ENCODE results near the gene LHFPL2. TPM values are rescaled to one million over a fixed set of nuclear protein-coding genes. Genes with fewer than 3 reads are reported as not detected.

Gene LHFPL2
- total and polyA plus RNA-seq, 2 experiments from 2014 or later, result 10.6 to 50.8 TPM

DNA sequence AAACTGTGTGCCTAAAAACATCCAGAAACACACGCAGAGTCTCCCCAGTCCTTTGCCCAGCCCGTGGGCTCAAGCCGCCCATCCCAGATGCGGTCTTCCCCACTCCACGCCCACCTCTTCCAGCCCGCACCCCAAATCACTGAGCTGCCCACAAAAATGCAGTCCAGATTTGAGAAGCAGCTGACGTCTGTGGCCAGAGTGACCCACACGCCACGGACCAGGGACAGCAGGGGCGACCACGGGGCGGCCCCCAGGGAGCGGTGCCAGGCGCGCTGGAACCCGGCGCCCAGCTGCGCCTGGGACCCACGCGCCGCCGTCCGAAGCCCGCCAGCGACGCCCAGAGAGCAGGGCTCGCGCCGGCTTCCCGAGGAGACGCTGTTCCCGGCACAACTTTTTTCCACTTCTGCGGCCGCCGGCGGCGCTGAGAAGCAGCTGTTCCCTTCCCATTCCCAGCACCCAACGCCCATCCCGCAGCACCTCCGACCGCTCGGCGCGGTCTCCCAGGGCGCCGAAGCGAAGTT lies 674 bp downstream of the LHFPL2 start:
- TF ChIP-seq, protein P1, sequence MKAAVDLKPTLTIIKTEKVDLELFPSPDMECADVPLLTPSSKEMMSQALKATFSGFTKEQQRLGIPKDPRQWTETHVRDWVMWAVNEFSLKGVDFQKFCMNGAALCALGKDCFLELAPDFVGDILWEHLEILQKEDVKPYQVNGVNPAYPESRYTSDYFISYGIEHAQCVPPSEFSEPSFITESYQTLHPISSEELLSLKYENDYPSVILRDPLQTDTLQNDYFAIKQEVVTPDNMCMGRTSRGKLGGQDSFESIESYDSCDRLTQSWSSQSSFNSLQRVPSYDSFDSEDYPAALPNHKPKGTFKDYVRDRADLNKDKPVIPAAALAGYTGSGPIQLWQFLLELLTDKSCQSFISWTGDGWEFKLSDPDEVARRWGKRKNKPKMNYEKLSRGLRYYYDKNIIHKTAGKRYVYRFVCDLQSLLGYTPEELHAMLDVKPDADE (IDR thresholded peaks at IDR 0.05), result no peak
- TF ChIP-seq REST (IDR thresholded peaks at IDR 0.05; ENCODE audit: unreplicated experiment) (no peak), NANOG (IDR thresholded peaks at IDR 0.05; ENCODE audit: borderline replicate concordance) (no peak), EZH2 (IDR thresholded peaks at IDR 0.05; ENCODE audit: low read depth, unreplicated experiment) (no peak), EZH2phosphoT487 (IDR thresholded peaks at IDR 0.05; ENCODE audit: unreplicated experiment) (no peak), CREB1 (CRISPR knock-in tag; IDR thresholded peaks at IDR 0.05; ENCODE audit: low read depth) (no peak), CTCF (conservative IDR thresholded peaks at IDR 0.05; ENCODE audit: low read depth in 2 of 2) (no peak), STAT1 (IDR thresholded peaks at IDR 0.05; ENCODE audit: unreplicated experiment) (no peak), ZNF331 (CRISPR knock-in tag; IDR thresholded peaks at IDR 0.05; ENCODE audit: low read depth) (no peak), JUNB (IDR thresholded peaks at IDR 0.05; ENCODE audit: unreplicated experiment) (no peak)
- TF ChIP-seq, protein P2, sequence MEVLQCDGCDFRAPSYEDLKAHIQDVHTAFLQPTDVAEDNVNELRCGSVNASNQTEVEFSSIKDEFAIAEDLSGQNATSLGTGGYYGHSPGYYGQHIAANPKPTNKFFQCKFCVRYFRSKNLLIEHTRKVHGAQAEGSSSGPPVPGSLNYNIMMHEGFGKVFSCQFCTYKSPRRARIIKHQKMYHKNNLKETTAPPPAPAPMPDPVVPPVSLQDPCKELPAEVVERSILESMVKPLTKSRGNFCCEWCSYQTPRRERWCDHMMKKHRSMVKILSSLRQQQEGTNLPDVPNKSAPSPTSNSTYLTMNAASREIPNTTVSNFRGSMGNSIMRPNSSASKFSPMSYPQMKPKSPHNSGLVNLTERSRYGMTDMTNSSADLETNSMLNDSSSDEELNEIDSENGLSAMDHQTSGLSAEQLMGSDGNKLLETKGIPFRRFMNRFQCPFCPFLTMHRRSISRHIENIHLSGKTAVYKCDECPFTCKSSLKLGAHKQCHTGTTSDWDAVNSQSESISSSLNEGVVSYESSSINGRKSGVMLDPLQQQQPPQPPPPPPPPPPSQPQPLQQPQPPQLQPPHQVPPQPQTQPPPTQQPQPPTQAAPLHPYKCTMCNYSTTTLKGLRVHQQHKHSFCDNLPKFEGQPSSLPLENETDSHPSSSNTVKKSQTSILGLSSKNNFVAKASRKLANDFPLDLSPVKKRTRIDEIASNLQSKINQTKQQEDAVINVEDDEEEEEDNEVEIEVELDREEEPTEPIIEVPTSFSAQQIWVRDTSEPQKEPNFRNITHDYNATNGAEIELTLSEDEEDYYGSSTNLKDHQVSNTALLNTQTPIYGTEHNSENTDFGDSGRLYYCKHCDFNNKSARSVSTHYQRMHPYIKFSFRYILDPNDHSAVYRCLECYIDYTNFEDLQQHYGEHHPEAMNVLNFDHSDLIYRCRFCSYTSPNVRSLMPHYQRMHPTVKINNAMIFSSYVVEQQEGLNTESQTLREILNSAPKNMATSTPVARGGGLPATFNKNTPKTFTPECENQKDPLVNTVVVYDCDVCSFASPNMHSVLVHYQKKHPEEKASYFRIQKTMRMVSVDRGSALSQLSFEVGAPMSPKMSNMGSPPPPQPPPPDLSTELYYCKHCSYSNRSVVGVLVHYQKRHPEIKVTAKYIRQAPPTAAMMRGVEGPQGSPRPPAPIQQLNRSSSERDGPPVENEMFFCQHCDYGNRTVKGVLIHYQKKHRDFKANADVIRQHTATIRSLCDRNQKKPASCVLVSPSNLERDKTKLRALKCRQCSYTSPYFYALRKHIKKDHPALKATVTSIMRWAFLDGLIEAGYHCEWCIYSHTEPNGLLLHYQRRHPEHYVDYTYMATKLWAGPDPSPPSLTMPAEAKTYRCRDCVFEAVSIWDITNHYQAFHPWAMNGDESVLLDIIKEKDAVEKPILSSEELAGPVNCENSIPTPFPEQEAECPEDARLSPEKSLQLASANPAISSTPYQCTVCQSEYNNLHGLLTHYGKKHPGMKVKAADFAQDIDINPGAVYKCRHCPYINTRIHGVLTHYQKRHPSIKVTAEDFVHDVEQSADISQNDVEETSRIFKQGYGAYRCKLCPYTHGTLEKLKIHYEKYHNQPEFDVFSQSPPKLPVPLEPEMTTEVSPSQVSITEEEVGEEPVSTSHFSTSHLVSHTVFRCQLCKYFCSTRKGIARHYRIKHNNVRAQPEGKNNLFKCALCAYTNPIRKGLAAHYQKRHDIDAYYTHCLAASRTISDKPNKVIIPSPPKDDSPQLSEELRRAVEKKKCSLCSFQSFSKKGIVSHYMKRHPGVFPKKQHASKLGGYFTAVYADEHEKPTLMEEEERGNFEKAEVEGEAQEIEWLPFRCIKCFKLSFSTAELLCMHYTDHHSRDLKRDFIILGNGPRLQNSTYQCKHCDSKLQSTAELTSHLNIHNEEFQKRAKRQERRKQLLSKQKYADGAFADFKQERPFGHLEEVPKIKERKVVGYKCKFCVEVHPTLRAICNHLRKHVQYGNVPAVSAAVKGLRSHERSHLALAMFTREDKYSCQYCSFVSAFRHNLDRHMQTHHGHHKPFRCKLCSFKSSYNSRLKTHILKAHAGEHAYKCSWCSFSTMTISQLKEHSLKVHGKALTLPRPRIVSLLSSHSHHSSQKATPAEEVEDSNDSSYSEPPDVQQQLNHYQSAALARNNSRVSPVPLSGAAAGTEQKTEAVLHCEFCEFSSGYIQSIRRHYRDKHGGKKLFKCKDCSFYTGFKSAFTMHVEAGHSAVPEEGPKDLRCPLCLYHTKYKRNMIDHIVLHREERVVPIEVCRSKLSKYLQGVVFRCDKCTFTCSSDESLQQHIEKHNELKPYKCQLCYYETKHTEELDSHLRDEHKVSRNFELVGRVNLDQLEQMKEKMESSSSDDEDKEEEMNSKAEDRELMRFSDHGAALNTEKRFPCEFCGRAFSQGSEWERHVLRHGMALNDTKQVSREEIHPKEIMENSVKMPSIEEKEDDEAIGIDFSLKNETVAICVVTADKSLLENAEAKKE (CRISPR knock-in tag; IDR thresholded peaks at IDR 0.05), result no peak
- no peaks in the 10 kb centered on the region for H3K9me3 Mint-ChIP-seq
- peak overlapping the region; percentile 91 for H2AFZ ChIP-seq
- ATAC-seq (peak; percentile 15; the same call in 2 of the 3 replicates), DNase-seq (ENCODE audit: low spot score) (peak; percentile 64)
- peak overlapping the region; percentile 72 for H3K27ac Mint-ChIP-seq
- H3K4me2 ChIP-seq, result peak overlapping the region; percentile 91
- H3K27me3 Mint-ChIP-seq (ENCODE audit: insufficient read depth, low read depth, poor library complexity), result peaks cover 10% of the 10 kb centered on the region
- H3F3A ChIP-seq (replicated peaks; ENCODE audit: low read depth), result peaks cover 4% of the 10 kb centered on the region
- peaks cover 4% of the 10 kb centered on the region for H3K36me3 ChIP-seq (ENCODE audit: insufficient read depth)
- H3K27me3 ChIP-seq (ENCODE audit: insufficient read depth), result no peaks in the 10 kb centered on the region
- H3K4me3 Mint-ChIP-seq, result peak overlapping the region; percentile 90
- H3K9me2 ChIP-seq (ENCODE audit: insufficient read depth), result no peaks in the 10 kb centered on the region
- H3K4me1 Mint-ChIP-seq, result peaks cover 37% of the 10 kb centered on the region
- H4K20me1 ChIP-seq (replicated peaks; ENCODE audit: insufficient read depth), result peaks cover 30% of the 10 kb centered on the region
- H3K36me3 Mint-ChIP-seq (ENCODE audit: low read depth), result peaks cover 39% of the 10 kb centered on the region
- H3K27ac ChIP-seq (ENCODE audit: low read depth), result peak overlapping the region; percentile 50; the same call in 1 of the 2 replicates
- peak overlapping the region; percentile 94 for H3K4me3 ChIP-seq
- H3K4me1 ChIP-seq (ENCODE audit: insufficient read depth), result peaks cover 29% of the 10 kb centered on the region
- H3K79me2 ChIP-seq (replicated peaks; ENCODE audit: insufficient read depth), result peaks cover 50% of the 10 kb centered on the region
